K562 (cell line): ENCODE results near the gene RBFOX1. TPM values are rescaled to one million over a fixed set of nuclear protein-coding genes. Genes with fewer than 3 reads are reported as not detected.

ENCODE experiments used
- ATAC-seq: fragments of 200-7000 bp; cut with Tn5 transposase; 3 replicates; pipeline ENCODE4 v1.9.1; 2020; ENCODE audit warnings: moderate library complexity
- BruUV-seq: library from RNA; stranded (reverse); fragments of 400-500 nt; replicated peaks from 2 replicates; lab custom pipeline; 2021; lab: Mats Ljungman, UMichigan
- CTCF ChIA-PET: fragments of 300-600 bp; formaldehyde crosslinking; extraction: SDS; loops from one replicate; lab custom pipeline; 2021; ENCODE audit warnings: low intra/inter-chr PET ratio; lab: Yijun Ruan, JAX
- POLR2A ChIA-PET: fragments of 300-600, 350-650 bp; sonication (Branson Sonifier 250); formaldehyde crosslinking; extraction: SDS; loops from one replicate; lab custom pipeline; 2021; ENCODE audit warnings: antibody characterized with exemption, inconsistent platforms; lab: Yijun Ruan, JAX
- DNase-seq, 4 experiments: peaks; one replicate each; pipeline versions ENCODE4 v3.0.0 to v3.0.0-alpha.2; 2011 to 2018; ENCODE audit warnings: low spot score in 3 of 4, mixed read lengths in 3 of 4; ENCODE audit errors: extremely low read depth in 1 of 4
- FAIRE-seq: peaks from 2 replicates; lab custom pipeline; 2011; peaks lifted over from hg19 to GRCh38; lab: Jason Lieb, UNC
- H2AFZ ChIP-seq: 2 replicates; pipeline ENCODE4 v1.6.0; 2011; ENCODE audit warnings: low read depth, low read length, control low read depth, inconsistent platforms
- H3K27ac ChIP-seq: fragments of 200-600 bp; 3 replicates; pipeline ENCODE4 v1.8.0; 2011; ENCODE audit warnings: low read depth, mild to moderate bottlenecking, control low read depth, inconsistent platforms, low read length, moderate library complexity, mixed read lengths; ENCODE audit errors: extremely low read depth
- H3K27me3 ChIP-seq, 2 experiments: fragments of 300-600 bp in 1 of 2; 2 replicates in 1 of 2; 3 replicates in 1 of 2; pipeline versions ENCODE4 v1.6.0 to v1.8.0; 2011; ENCODE audit warnings: inconsistent platforms in 2 of 2, low read length in 2 of 2, mild to moderate bottlenecking in 1 of 2, mixed read lengths in 1 of 2, moderate library complexity in 1 of 2; ENCODE audit not compliant: control insufficient read depth in 2 of 2, insufficient read depth in 2 of 2
- H3K36me3 ChIP-seq: fragments of 300-600 bp; 3 replicates; pipeline ENCODE4 v1.8.0; 2011; ENCODE audit warnings: mild to moderate bottlenecking, low read length, inconsistent platforms; ENCODE audit not compliant: control insufficient read depth, insufficient read depth
- H3K4me1 ChIP-seq, 2 experiments: fragments of 200-600 bp in 1 of 2; replicated peaks in 1 of 2; 2 replicates in 1 of 2; 3 replicates in 1 of 2; pipeline versions ENCODE4 v1.5.1 to v1.8.0; 2011; ENCODE audit warnings: inconsistent platforms in 2 of 2, low read length in 2 of 2, mild to moderate bottlenecking in 1 of 2, mixed read lengths in 1 of 2, moderate library complexity in 1 of 2; ENCODE audit not compliant: control insufficient read depth in 2 of 2, insufficient read depth in 2 of 2
- H3K4me2 ChIP-seq: 2 replicates; pipeline ENCODE4 v1.6.1; 2011; ENCODE audit warnings: low read length, control low read depth, inconsistent platforms, mixed read lengths; ENCODE audit not compliant: insufficient read depth
- H3K4me3 ChIP-seq: fragments of 200-600 bp; sonication (generic), shearing (Covaris generic); 2 replicates; pipeline ENCODE4 v1.5.1; 2016; ENCODE audit warnings: control low read depth, inconsistent platforms
- H3K79me2 ChIP-seq: fragments of 200-600 bp; 3 replicates; pipeline ENCODE4 v1.8.0; 2011; ENCODE audit warnings: low read length, inconsistent platforms; ENCODE audit not compliant: control insufficient read depth, insufficient read depth
- H3K9ac ChIP-seq, 2 experiments: 2 replicates each; pipeline versions ENCODE4 v1.6.0 to v1.6.1; 2011; ENCODE audit warnings: low read depth in 2 of 2, low read length in 2 of 2, control low read depth in 1 of 2, inconsistent platforms in 1 of 2, mild to moderate bottlenecking in 1 of 2, mixed read lengths in 1 of 2; ENCODE audit not compliant: insufficient read depth in 1 of 2
- H3K9me1 ChIP-seq: one replicate; pipeline ENCODE4 v1.6.0; 2011; ENCODE audit warnings: inconsistent platforms, mild to moderate bottlenecking, low read length, moderate library complexity; ENCODE audit not compliant: control insufficient read depth, insufficient read depth
- H3K9me3 ChIP-seq: replicated peaks from 2 replicates; pipeline ENCODE4 v1.5.1; 2011; ENCODE audit warnings: low read depth, low read length, inconsistent platforms; ENCODE audit not compliant: control insufficient read depth, insufficient read depth
- H4K20me1 ChIP-seq: replicated peaks from 2 replicates; pipeline ENCODE4 v1.6.1; 2011; ENCODE audit warnings: low read length, inconsistent platforms, mixed read lengths; ENCODE audit not compliant: control insufficient read depth, insufficient read depth
- CHD4 ChIP-seq: fragments of 200-600 bp; sonication (generic); IDR thresholded peaks from 3 replicates; pipeline ENCODE4 v1.6.1; 2012; ENCODE audit warnings: low read depth, mild to moderate bottlenecking, mixed read lengths, low read length, inconsistent platforms; ENCODE audit not compliant: insufficient read depth, insufficient replicate concordance, poor library complexity, severe bottlenecking
- FOXA3 ChIP-seq, 2 experiments: fragments of 450-650 bp in 1 of 2; sonication (generic) in 1 of 2; formaldehyde crosslinking; IDR thresholded peaks in 1 of 2; conservative IDR thresholded peaks in 1 of 2; 2 replicates each; pipeline versions ENCODE4 v1.4.0 to v1.8.0; 2020 to 2022; ENCODE audit warnings: mild to moderate bottlenecking in 2 of 2, missing genetic modification reagents in 1 of 2
- HDAC8 ChIP-seq: fragments of 450-650 bp; IDR thresholded peaks from 2 replicates; pipeline ENCODE4 v1.6.1; 2016; ENCODE audit warnings: mild to moderate bottlenecking, missing genetic modification characterization, moderate library complexity, missing compliant biosample characterization
- MED1 ChIP-seq: sonication (generic); formaldehyde crosslinking; IDR thresholded peaks from 2 replicates; pipeline ENCODE4 v1.8.1; 2023; ENCODE audit warnings: missing genetic modification reagents, borderline replicate concordance
- MLX ChIP-seq, 2 experiments: fragments of 450-650 bp in 1 of 2; sonication (generic) in 1 of 2; formaldehyde crosslinking; conservative IDR thresholded peaks; 2 replicates each; pipeline versions ENCODE4 v1.4.0 to v1.8.1; 2020 to 2022; ENCODE audit warnings: mild to moderate bottlenecking in 1 of 2, missing genetic modification reagents in 1 of 2
- NFRKB ChIP-seq: fragments of 450-650 bp; IDR thresholded peaks from 2 replicates; pipeline ENCODE4 v1.6.1; 2016; ENCODE audit warnings: low read depth
- RFX7 ChIP-seq: fragments of 250-450 bp; sonication (Bioruptor Pico); IDR thresholded peaks from 2 replicates; pipeline ENCODE4 v1.5.1; 2021; ENCODE audit warnings: mild to moderate bottlenecking
- RNF219 ChIP-seq: fragments of 250-450 bp; sonication (Bioruptor Pico); IDR thresholded peaks from 2 replicates; pipeline ENCODE4 v1.5.0; 2022; ENCODE audit warnings: mild to moderate bottlenecking
- SIX5 ChIP-seq, 2 experiments: IDR thresholded peaks; 2 replicates each; pipeline ENCODE4 v1.6.1; 2011; ENCODE audit warnings: low read length in 2 of 2, borderline replicate concordance in 1 of 2, low read depth in 1 of 2, mild to moderate bottlenecking in 1 of 2, moderate library complexity in 1 of 2; ENCODE audit not compliant: insufficient read depth in 1 of 2
- SMAD2 ChIP-seq: fragments of 150-350 bp; IDR thresholded peaks from 2 replicates; pipeline ENCODE4 v1.6.1; 2014; ENCODE audit warnings: low read depth, mild to moderate bottlenecking, low read length
- YBX1 ChIP-seq: fragments of 450-650 bp; IDR thresholded peaks from 2 replicates; pipeline ENCODE4 v1.7.1; 2016; ENCODE audit warnings: mild to moderate bottlenecking
- ZSCAN32 ChIP-seq: fragments of 450-650 bp; formaldehyde crosslinking; IDR thresholded peaks from 2 replicates; pipeline ENCODE4 v1.4.0; 2020; ENCODE audit warnings: mild to moderate bottlenecking, moderate library complexity
- WGBS: fragments of 100-300 bp; shearing (Covaris generic); methylation state at CpG from one replicate; pipeline ENCODE4 v1.1.6; 2016; ENCODE audit warnings: low coverage, mixed read lengths; ENCODE audit not compliant: insufficient coverage; ENCODE audit errors: missing lambda C conversion rate; 5-methylcytosine and 5-hydroxymethylcytosine counted together
- in situ Hi-C: fragments of 300-500 bp; cut with MboI; formaldehyde crosslinking; loops from 4 replicates; pipeline ENCODE4 v1.15.0; 2018; ENCODE audit warnings: inconsistent platforms, mixed read lengths
- intact Hi-C: fragments of 100-400 bp; cut with micrococcal nuclease; formaldehyde crosslinking; loops from 2 replicates; pipeline ENCODE4 v1.14.2; 2022
- polyA plus RNA-seq, 8 experiments: library from polyadenylated mRNA; depleted of rRNA in 4 of 8; stranded (reverse) in 5 of 8; unstranded in 3 of 8; fragments of >200 nt; fragmentation: Nextera tagmentation in 2 of 8; fragmentation: Illumina TruSeq in 1 of 8; extraction: Ambion mirVana in 2 of 8; extraction: Trizol in 1 of 8; gene quantifications; 2 replicates each; pipeline versions ENCODE4 v1.2.1 to v1.2.3, GENCODE V29; 2011 to 2014; ENCODE audit warnings: inconsistent platforms in 1 of 8, missing spikeins in 1 of 8
- total RNA-seq, 7 experiments: library from RNA; depleted of rRNA in 6 of 7; stranded (reverse); fragments of >200 nt in 6 of 7; fragmentation: Illumina TruSeq in 2 of 7; extraction: Trizol in 2 of 7; gene quantifications; 2 replicates each; pipeline versions ENCODE4 v1.2.1 to v1.2.3, GENCODE V29; 2011 to 2021; ENCODE audit warnings: low replicate concordance in 1 of 7

RBFOX1 gene
- total and polyA plus RNA-seq, 9 of the 15 experiments (the other 6 are each of a cell fraction or from before 2014, with no cell fraction given) = 0.03 TPM; not detected in 8

GRCh38 chr16:7331997-7332396 is 648 bp upstream of the RBFOX1 start (continued):
- no peak for TF ChIP-seq SIX5 (IDR thresholded peaks at IDR 0.05; ENCODE audit: borderline replicate concordance in 1 of 2, insufficient read depth in 1 of 2, low read depth in 1 of 2, low read length in 2 of 2)
- TF ChIP-seq MED1 (CRISPR knock-in tag) = no peak
- TF ChIP-seq MLX (CRISPR knock-in tag; conservative IDR thresholded peaks at IDR 0.05) = no peak
- no peak for TF ChIP-seq YBX1
- no peak for TF ChIP-seq FOXA3 (CRISPR knock-in tag; conservative IDR thresholded peaks at IDR 0.05 in 1 of 2, IDR thresholded peaks at IDR 0.05 in 1 of 2)
- TF ChIP-seq ZSCAN32 (CRISPR knock-in tag) = no peak
- no peak for TF ChIP-seq HDAC8 (tag)
- TF ChIP-seq SMAD2 = no peak

GRCh38 chr16:7333180-7333725 is 608 bp downstream of the RBFOX1 start:
- H3K4me3 ChIP-seq = no peak overlapping the region
- no peaks in the 10 kb centered on the region for H3K36me3 ChIP-seq
- in situ Hi-C loops (no loop called here), intact Hi-C loops (no loop called here)
- ATAC-seq = no peak
- H3K9me3 ChIP-seq = no peaks in the 10 kb centered on the region
- H3K27me3 ChIP-seq = peaks cover 0 to 6% of the 10 kb centered on the region in 2 experiments; a peak in 2 of 5 replicates
- ChIA-PET POLR2A (interaction anchor here (0.6 to 0.7 kb wide), 2 partner anchors 33 to 66 kb away, joined by 3 to 4 read pairs; no protein-coding TSS in a partner anchor), CTCF (no interaction called here)
- no peaks in the 10 kb centered on the region for H3K4me1 ChIP-seq
- no peaks in the 10 kb centered on the region for H3K9me1 ChIP-seq
- TF ChIP-seq RFX7 (CRISPR knock-in tag) = no peak
- no peak for TF ChIP-seq CHD4
- no peak for TF ChIP-seq RNF219 (CRISPR knock-in tag)
- no peak for TF ChIP-seq NFRKB
- H2AFZ ChIP-seq = no peak overlapping the region
- DNase-seq = no peak
- no peak overlapping the region for H3K9ac ChIP-seq
- no peak overlapping the region for H3K4me2 ChIP-seq
- BruUV-seq = no TSS peak
- FAIRE-seq = no peak
- H3K79me2 ChIP-seq = no peaks in the 10 kb centered on the region
- WGBS = 2% methylated on average over 6 of the region's 6 CpGs
- no peaks in the 10 kb centered on the region for H4K20me1 ChIP-seq
- no peak overlapping the region for H3K27ac ChIP-seq
